ENCODE results near the gene CNTNAP2. TPM values are rescaled to one million over a fixed set of nuclear protein-coding genes. Genes with fewer than 3 reads are reported as not detected.

The CNTNAP2 gene
- total and polyA plus RNA-seq, 4 donors: not detected

DNA sequence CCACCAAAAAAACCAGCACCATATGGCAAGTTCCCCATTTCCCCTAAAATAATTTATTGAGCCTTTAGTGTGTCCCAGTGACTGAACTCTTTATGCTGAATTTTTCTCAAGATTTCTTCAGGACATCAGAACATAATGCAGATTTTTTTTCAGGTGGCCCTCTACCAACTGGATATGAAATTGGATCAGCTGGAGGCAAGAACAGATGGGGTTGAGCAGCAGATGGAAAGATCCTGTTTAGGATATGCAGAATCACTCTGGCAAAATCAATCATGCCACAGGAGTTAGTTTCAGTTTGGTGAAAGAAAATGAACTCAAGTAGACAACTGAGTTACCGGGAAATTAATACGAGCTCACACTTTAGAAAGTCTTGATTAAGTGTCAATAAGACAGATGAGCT is 1712.4 kb downstream of the CNTNAP2 start:
- ATAC-seq (ENCODE audit: low FRiP score): no peak
- intact Hi-C loops (cut with DNase I): no loop called here
- Histone ChIP-seq H3K27me3 (ENCODE audit: control insufficient read depth in 1 of 2, insufficient read depth in 2 of 2, low read length in 1 of 2) (no peaks in the 10 kb centered on the region), H3K4me1 (ENCODE audit: control insufficient read depth in 1 of 2, insufficient read depth in 2 of 2, low read length in 2 of 2) (no peaks in the 10 kb centered on the region), H3K27ac (ENCODE audit: low read depth in 1 of 2, low read length in 2 of 2) (no peak overlapping the region), H3K9me3 (ENCODE audit: control insufficient read depth, low read length) (peaks cover 1% of the 10 kb centered on the region), H3K36me3 (ENCODE audit: control insufficient read depth in 1 of 2, insufficient read depth in 2 of 2, low read length in 1 of 2) (no peaks in the 10 kb centered on the region), H3K4me3 (ENCODE audit: low read length in 2 of 2) (no peak overlapping the region)
- 96 to 97% methylated on average over 2 of the region's 2 CpGs for WGBS, 2 donors
- DNase-seq: no peak

DNA sequence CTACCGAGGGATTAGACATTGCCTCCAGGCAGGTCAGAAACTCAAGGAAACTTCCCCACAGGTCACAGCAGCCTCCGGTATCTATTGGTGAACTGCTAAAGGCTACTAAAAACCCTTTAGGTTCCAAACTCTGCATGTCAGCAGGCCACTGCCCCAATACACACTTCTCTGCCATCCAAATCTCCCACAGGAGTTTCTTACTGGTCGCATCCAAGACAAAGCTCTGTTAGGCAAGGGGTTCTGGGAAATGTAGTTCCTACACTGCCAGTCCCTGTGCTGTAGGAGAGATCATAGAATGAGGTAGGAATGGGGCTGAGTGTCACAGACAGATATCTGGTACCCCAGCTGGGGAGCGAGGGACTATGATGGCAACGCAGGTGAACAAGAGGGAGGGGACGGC is 1717.0 kb downstream of the CNTNAP2 start:
- intact Hi-C loops (cut with DNase I): no loop called here
- no peak overlapping the region for H3K4me3 ChIP-seq (ENCODE audit: low read length in 2 of 2)
- ATAC-seq (ENCODE audit: low FRiP score) (no peak), DNase-seq (no peak)
- peaks cover 1% of the 10 kb centered on the region for H3K9me3 ChIP-seq (ENCODE audit: control insufficient read depth, low read length)
- H3K4me1 ChIP-seq (ENCODE audit: control insufficient read depth in 1 of 2, insufficient read depth in 2 of 2, low read length in 2 of 2): peaks cover 0 to 2% of the 10 kb centered on the region in 2 donors
- no peaks in the 10 kb centered on the region for H3K27me3 ChIP-seq (ENCODE audit: control insufficient read depth in 1 of 2, insufficient read depth in 2 of 2, low read length in 1 of 2)
- H3K27ac ChIP-seq (ENCODE audit: low read depth in 1 of 2, low read length in 2 of 2): no peak overlapping the region
- 74 to 78% methylated on average over 6 of the region's 6 CpGs for WGBS, 2 donors
- no peaks in the 10 kb centered on the region for H3K36me3 ChIP-seq (ENCODE audit: control insufficient read depth in 1 of 2, insufficient read depth in 2 of 2, low read length in 1 of 2)

DNA sequence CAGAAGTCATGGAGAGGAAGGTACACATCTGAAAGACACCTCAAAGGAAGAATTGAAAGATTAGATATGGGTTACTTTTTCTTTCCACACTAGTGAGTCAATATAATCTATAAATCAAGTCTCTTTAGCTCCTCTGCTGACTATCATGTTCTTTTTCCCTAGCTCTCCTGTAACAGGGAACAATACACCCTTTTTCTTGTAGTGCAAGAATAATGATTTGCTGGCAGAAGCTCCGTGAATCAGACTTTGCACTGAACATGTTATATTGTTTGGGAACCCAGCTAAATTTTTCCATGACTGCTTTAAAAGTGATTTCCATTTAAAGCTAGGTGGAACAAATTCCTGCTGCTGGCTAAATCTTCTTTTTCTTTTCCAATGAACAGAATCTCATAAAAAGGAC is 1717.4 kb downstream of the CNTNAP2 start:
- Histone ChIP-seq H3K27ac (ENCODE audit: low read depth in 1 of 2, low read length in 2 of 2) (no peak overlapping the region), H3K27me3 (ENCODE audit: control insufficient read depth in 1 of 2, insufficient read depth in 2 of 2, low read length in 1 of 2) (no peaks in the 10 kb centered on the region), H3K4me3 (ENCODE audit: low read length in 2 of 2) (no peak overlapping the region), H3K4me1 (ENCODE audit: control insufficient read depth in 1 of 2, insufficient read depth in 2 of 2, low read length in 2 of 2) (peaks cover 0 to 2% of the 10 kb centered on the region in 2 donors), H3K36me3 (ENCODE audit: control insufficient read depth in 1 of 2, insufficient read depth in 2 of 2, low read length in 1 of 2) (no peaks in the 10 kb centered on the region), H3K9me3 (ENCODE audit: control insufficient read depth, low read length) (peaks cover 1% of the 10 kb centered on the region)
- DNase-seq (no peak), ATAC-seq (ENCODE audit: low FRiP score) (no peak)
- intact Hi-C loops (cut with DNase I): no loop called here
- 6 to 17% methylated on average over 1 of the region's 1 CpG for WGBS, 2 donors

DNA sequence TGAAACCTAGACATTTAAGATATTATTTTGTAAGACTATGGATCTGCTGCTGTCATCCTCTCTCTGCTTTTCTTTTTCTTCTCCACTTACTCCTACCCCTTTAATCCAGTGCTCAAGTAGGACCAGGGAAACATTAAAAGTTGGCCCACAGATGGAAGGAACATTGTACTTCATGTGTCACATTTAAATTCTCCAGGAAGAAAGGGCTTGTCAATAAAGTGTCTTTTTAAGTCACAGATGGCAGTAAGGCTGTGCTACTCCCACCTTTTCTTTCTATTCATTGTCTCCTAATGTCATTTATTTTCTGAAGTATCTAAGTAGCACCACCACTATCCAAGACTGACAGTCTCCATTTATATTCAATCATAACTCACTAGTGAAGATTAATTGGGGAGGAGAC is 1736.2 kb downstream of the CNTNAP2 start:
- intact Hi-C loops (cut with DNase I): no loop called here

DNA sequence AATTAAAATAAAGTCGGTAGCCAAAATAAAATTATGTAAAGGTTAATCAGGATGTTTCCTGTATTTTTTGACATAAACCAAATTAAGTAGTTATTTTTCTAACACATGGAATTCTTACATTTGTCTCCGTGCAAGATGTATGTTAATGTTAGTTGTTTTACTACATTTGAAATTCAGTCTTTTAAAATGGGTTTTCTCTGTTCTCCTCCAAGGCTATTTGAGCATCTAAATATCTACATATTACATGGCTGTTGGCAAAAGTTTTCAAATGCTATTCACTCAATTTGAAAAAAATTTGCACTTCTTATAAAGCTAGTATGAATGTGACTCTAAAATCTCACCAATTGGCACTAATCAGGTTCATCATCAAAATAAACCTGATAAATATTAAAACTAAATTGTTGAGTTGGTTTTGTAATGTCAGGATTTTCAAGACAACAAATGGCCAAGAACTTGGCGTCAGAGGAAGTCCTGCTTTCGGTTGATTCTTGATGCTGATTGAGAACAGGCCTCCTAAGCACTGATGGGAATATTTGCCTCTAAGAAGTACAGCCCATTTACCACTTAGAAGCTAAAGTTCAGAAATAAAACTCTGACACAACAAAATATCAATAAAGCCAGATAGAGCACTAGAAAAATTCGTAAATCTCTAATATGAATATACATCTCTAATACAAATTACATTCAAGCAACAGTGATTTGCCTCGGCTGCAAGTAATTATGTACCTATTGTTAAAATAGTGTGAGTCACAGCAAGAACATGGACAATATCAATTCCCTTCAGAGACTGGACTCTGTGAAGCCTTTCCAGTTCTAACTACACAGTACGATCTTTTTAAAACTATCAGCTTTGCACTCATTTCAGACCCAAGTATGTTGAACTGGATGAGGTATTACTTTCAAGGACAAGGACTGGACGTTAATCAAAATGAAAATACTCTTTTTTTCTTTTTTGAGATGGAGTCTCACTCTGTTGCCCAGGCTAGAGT is 1740.8 kb downstream of the CNTNAP2 start:
- H3K4me1 ChIP-seq (ENCODE audit: control insufficient read depth in 1 of 2, insufficient read depth in 2 of 2, low read length in 2 of 2): no peaks in the 10 kb centered on the region
- intact Hi-C loops (cut with DNase I): no loop called here
- ATAC-seq (ENCODE audit: low FRiP score) (no peak), DNase-seq (no peak)
- H3K27ac ChIP-seq (ENCODE audit: low read depth in 1 of 2, low read length in 2 of 2): no peak overlapping the region
- no peaks in the 10 kb centered on the region for H3K36me3 ChIP-seq (ENCODE audit: control insufficient read depth in 1 of 2, insufficient read depth in 2 of 2, low read length in 1 of 2)
- no peaks in the 10 kb centered on the region for H3K9me3 ChIP-seq (ENCODE audit: control insufficient read depth, low read length)
- 75 to 77% methylated on average over 8 of the region's 8 CpGs for WGBS, 2 donors
- H3K4me3 ChIP-seq (ENCODE audit: low read length in 2 of 2): no peak overlapping the region
- H3K27me3 ChIP-seq (ENCODE audit: control insufficient read depth in 1 of 2, insufficient read depth in 2 of 2, low read length in 1 of 2): no peaks in the 10 kb centered on the region

More for the DNA sequence above, 1736.2 kb downstream of the CNTNAP2 start:
- H3K36me3 ChIP-seq (ENCODE audit: control insufficient read depth in 1 of 2, insufficient read depth in 2 of 2, low read length in 1 of 2): no peaks in the 10 kb centered on the region
- ATAC-seq (ENCODE audit: low FRiP score): no peak
- no peaks in the 10 kb centered on the region for H3K27me3 ChIP-seq (ENCODE audit: control insufficient read depth in 1 of 2, insufficient read depth in 2 of 2, low read length in 1 of 2)
- H3K9me3 ChIP-seq (ENCODE audit: control insufficient read depth, low read length): no peaks in the 10 kb centered on the region
- no peak for DNase-seq
- no peak overlapping the region for H3K27ac ChIP-seq (ENCODE audit: low read depth in 1 of 2, low read length in 2 of 2)
- H3K4me3 ChIP-seq (ENCODE audit: low read length in 2 of 2): no peak overlapping the region
- H3K4me1 ChIP-seq (ENCODE audit: control insufficient read depth in 1 of 2, insufficient read depth in 2 of 2, low read length in 2 of 2): no peaks in the 10 kb centered on the region

DNA sequence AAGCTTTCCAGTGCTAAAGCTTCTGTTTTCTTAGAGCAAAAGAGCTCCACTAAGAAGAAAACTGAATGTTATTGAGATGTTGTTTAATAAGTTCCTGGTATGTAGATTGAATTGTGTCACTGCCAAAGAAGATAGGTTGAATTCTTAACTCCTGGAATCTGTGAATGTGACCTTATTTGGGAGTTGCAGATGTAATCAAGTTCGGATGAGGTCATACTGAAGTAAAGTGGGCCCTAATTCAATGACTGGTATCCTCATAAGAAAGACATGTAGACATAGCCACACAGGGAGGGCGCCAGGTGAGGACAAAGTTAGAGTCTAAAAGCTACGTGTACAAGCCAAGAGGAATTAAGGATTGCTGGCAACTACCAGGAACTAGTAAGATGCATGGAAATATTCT is 1741.8 kb downstream of the CNTNAP2 start:
- H3K36me3 ChIP-seq (ENCODE audit: control insufficient read depth in 1 of 2, insufficient read depth in 2 of 2, low read length in 1 of 2): no peaks in the 10 kb centered on the region
- ATAC-seq (ENCODE audit: low FRiP score): no peak
- no peaks in the 10 kb centered on the region for H3K27me3 ChIP-seq (ENCODE audit: control insufficient read depth in 1 of 2, insufficient read depth in 2 of 2, low read length in 1 of 2)
- WGBS, 2 donors: 54 to 61% methylated on average over 3 of the region's 3 CpGs
- no peak overlapping the region for H3K4me3 ChIP-seq (ENCODE audit: low read length in 2 of 2)
- H3K4me1 ChIP-seq (ENCODE audit: control insufficient read depth in 1 of 2, insufficient read depth in 2 of 2, low read length in 2 of 2): no peaks in the 10 kb centered on the region
- intact Hi-C loops (cut with DNase I): no loop called here
- no peak for DNase-seq
- H3K27ac ChIP-seq (ENCODE audit: low read depth in 1 of 2, low read length in 2 of 2): no peak overlapping the region
- H3K9me3 ChIP-seq (ENCODE audit: control insufficient read depth, low read length): no peaks in the 10 kb centered on the region

DNA sequence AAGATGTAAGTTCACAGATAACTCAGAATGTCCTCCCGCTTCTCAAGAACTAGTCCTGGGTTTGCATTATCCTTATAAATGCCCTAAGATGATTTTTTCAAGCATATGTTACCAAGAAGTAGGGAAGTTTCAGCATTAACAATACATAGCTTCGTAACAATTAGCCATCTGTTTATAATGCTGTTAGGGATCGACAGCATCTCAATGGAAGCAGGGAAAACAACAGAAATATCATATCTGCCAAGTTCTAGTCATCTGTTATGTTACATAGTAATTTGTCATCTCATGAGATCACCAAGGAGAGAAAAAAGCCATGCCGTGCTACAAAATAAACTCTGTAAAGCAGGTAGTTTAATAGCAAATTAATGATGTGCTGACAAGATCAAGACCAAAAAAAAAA is 1742.4 kb downstream of the CNTNAP2 start:
- Histone ChIP-seq H3K36me3 (ENCODE audit: control insufficient read depth in 1 of 2, insufficient read depth in 2 of 2, low read length in 1 of 2) (no peaks in the 10 kb centered on the region), H3K4me1 (ENCODE audit: control insufficient read depth in 1 of 2, insufficient read depth in 2 of 2, low read length in 2 of 2) (no peaks in the 10 kb centered on the region), H3K27me3 (ENCODE audit: control insufficient read depth in 1 of 2, insufficient read depth in 2 of 2, low read length in 1 of 2) (no peaks in the 10 kb centered on the region), H3K9me3 (ENCODE audit: control insufficient read depth, low read length) (no peaks in the 10 kb centered on the region), H3K27ac (ENCODE audit: low read depth in 1 of 2, low read length in 2 of 2) (no peak overlapping the region), H3K4me3 (ENCODE audit: low read length in 2 of 2) (no peak overlapping the region)
- no peak for ATAC-seq (ENCODE audit: low FRiP score)
- DNase-seq: no peak
- 47 to 51% methylated on average over 4 of the region's 4 CpGs for WGBS, 2 donors
- intact Hi-C loops (cut with DNase I): no loop called here

DNA sequence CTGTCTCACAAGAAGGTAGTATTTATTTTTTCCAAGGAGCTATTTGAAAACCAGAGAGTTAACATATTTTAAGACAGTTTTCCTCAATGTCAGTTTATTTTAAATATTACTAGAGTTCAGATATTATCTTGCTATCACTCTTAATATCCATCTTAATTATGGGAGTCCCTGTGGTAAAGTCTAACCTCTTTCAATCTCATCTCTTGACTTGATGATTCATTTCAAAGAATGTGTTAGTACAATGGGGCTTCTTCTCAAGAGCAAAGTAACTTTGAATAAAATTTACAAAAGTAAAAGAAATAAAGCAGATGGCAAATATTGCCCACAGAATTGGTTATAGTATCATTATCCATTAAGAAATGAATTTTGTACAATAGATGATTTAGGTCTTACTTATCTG is 1742.9 kb downstream of the CNTNAP2 start:
- DNase-seq: no peak
- ATAC-seq (ENCODE audit: low FRiP score): no peak
- no peaks in the 10 kb centered on the region for H3K9me3 ChIP-seq (ENCODE audit: control insufficient read depth, low read length)
- H3K4me1 ChIP-seq (ENCODE audit: control insufficient read depth in 1 of 2, insufficient read depth in 2 of 2, low read length in 2 of 2): no peaks in the 10 kb centered on the region
- intact Hi-C loops (cut with DNase I): no loop called here
- H3K27me3 ChIP-seq (ENCODE audit: control insufficient read depth in 1 of 2, insufficient read depth in 2 of 2, low read length in 1 of 2): no peaks in the 10 kb centered on the region
- H3K36me3 ChIP-seq (ENCODE audit: control insufficient read depth in 1 of 2, insufficient read depth in 2 of 2, low read length in 1 of 2): no peaks in the 10 kb centered on the region
- no peak overlapping the region for H3K4me3 ChIP-seq (ENCODE audit: low read length in 2 of 2)
- no peak overlapping the region for H3K27ac ChIP-seq (ENCODE audit: low read depth in 1 of 2, low read length in 2 of 2)

DNA sequence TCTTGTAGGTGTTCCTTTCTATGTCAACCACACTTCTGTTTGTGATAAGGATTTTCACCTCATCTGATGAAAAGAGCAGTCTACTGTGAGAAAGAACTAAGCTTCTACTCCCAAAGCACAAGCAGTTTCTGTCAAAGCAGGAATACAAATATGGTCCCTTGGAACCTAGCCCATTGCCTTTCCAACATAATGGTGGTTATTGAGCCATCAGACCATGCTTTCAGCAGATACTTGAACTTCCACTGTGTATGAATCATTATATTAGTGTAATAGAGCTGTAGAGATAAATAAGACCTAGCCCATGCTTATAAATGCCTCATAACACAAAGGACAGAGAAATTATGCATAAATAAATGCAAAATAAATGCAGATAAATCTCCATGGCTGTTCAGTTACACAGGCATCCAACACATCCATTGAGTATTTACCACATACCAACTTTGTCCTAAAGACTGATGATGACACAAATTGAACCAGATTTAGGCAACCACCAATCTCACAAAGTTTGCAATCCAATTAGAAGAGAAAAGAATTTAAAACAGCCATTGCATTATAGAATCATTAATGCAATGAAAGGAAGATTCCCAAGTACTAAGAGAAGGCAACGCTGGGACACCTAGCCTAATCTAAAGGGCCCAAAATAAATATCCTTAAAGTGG is 1744.6 kb downstream of the CNTNAP2 start:
- Histone ChIP-seq H3K27ac (ENCODE audit: low read depth in 1 of 2, low read length in 2 of 2) (no peak overlapping the region), H3K9me3 (ENCODE audit: control insufficient read depth, low read length) (no peaks in the 10 kb centered on the region), H3K4me1 (ENCODE audit: control insufficient read depth in 1 of 2, insufficient read depth in 2 of 2, low read length in 2 of 2) (no peaks in the 10 kb centered on the region), H3K27me3 (ENCODE audit: control insufficient read depth in 1 of 2, insufficient read depth in 2 of 2, low read length in 1 of 2) (no peaks in the 10 kb centered on the region), H3K36me3 (ENCODE audit: control insufficient read depth in 1 of 2, insufficient read depth in 2 of 2, low read length in 1 of 2) (no peaks in the 10 kb centered on the region), H3K4me3 (ENCODE audit: low read length in 2 of 2) (no peak overlapping the region)
- no peak for ATAC-seq (ENCODE audit: low FRiP score)
- DNase-seq: no peak
- intact Hi-C loops (cut with DNase I): no loop called here
- WGBS, 2 donors: 90 to 95% methylated on average over 1 of the region's 1 CpG

All from aorta (tissue), 5 donors.